Activated T-cell treated with anti-CD3 and anti-CD28 coated beads, Interleukin-2, amount 50 U/mL, for 4 hours (primary cell): ENCODE results near the gene HSPA5. TPM values are rescaled to one million over a fixed set of nuclear protein-coding genes. Genes with fewer than 3 reads are reported as not detected.
"Not testable (repeated sequence)": the region's sequence is repeated elsewhere in the genome, so short reads cannot be mapped to it uniquely, and the experiment has no call there.

Experiments used
- ATAC-seq, 2 donors: fragments of 200-7000 bp; cut with Tn5 transposase; one replicate each; pipeline ENCODE4 v1.10.0; 2021
- DNase-seq: peaks from one replicate; pipeline ENCODE4 v3.0.0-alpha.2; 2020
- H3K27me3 Mint-ChIP-seq: one replicate; pipeline ENCODE4 v1.8.0; 2021; ENCODE audit warnings: low read depth, mixed read lengths
- H3K36me3 Mint-ChIP-seq: one replicate; pipeline ENCODE4 v1.8.0; 2022; ENCODE audit warnings: mixed read lengths; ENCODE audit not compliant: insufficient read depth
- H3K4me1 Mint-ChIP-seq: one replicate; pipeline ENCODE4 v1.8.0; 2021; ENCODE audit warnings: low read depth, mixed read lengths
- H3K4me3 Mint-ChIP-seq: one replicate; pipeline ENCODE4 v1.8.0; 2021; ENCODE audit warnings: mild to moderate bottlenecking, moderate library complexity, mixed read lengths
- H3K9me3 Mint-ChIP-seq: one replicate; pipeline ENCODE4 v1.8.0; 2021; ENCODE audit warnings: mixed read lengths
- total RNA-seq, 3 donors: library from RNA; stranded (reverse); gene quantifications; one replicate each; pipeline ENCODE4 v1.2.1, GENCODE V29; 2021

The HSPA5 gene
- total RNA-seq, 3 donors from 2014 or later, result 303 to 366 (median 310) TPM

DNA sequence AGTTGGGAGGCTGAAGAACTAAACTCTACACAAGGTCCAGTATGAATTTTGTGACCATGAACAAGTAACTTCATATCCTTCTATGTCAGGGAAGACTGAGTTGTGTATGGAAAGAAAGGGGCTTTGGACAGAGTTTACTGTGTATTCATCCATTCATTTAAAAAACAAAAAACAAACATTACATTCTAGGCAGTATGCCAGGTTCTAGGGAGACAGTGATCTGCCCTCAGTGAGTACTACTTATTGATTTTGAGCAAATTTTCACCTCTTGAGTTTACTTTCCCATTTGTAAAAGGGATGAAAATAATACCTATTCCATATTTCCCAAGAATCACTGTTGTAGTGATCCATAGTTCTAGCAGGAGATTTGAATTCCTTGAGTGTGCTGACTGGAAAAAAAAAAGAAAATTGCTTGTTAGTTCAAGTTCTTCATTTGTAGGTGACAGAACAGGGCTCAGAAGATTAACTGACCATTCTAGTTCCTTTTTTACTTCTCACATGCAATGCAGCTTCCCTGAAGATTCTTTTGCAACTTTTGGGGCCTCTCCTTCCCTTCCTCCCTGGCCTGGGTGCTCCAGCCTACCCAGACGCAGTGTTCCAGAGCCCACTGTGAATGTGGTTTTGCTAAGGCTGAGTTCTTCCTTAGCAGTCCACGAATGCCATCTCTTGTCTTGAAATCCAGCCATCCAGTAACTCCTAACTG, 17.8 kb upstream of the HSPA5 start:
- no peaks in the 10 kb centered on the region for H3K27me3 Mint-ChIP-seq
- no peak overlapping the region for H3K4me3 Mint-ChIP-seq
- H3K4me1 Mint-ChIP-seq, result peaks cover 20% of the 10 kb centered on the region
- DNase-seq (no peak), ATAC-seq (no peak)
- H3K36me3 Mint-ChIP-seq, result peaks cover 2% of the 10 kb centered on the region
- H3K9me3 Mint-ChIP-seq, result no peaks in the 10 kb centered on the region

DNA sequence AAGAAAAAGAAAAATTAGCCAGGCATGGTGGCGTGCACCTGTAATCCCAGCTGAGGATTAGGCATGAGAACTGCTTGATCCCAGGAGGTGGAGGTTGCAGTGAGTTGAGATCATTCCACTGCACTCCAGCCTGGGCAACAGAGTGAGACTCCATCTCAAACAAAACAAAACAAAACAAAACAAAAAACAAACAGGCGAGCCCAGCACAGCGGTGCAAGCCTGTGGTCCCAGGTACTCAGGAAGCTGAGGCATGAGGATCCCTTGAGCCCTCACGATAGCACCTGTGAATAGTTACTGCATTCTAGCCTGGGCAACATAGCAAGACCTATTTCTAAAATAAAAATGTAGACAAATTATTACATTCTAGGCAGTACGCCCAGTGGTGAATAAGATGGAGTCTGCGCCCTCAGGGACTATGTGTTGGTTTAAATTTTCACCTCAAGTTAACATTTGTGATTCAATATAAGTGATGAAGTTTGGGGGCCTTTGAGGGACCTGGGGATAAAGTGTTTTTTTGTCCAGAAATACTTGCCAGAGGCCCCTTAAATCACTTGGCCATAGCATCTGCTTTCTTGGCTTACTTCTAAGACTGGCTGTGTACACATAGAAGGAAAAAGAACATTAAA, 17.1 kb upstream of the HSPA5 start:
- H3K4me1 Mint-ChIP-seq, result peaks cover 13% of the 10 kb centered on the region
- no peaks in the 10 kb centered on the region for H3K36me3 Mint-ChIP-seq
- ATAC-seq (no peak), DNase-seq (no peak)
- no peak overlapping the region for H3K4me3 Mint-ChIP-seq
- H3K27me3 Mint-ChIP-seq, result no peaks in the 10 kb centered on the region
- H3K9me3 Mint-ChIP-seq, result no peaks in the 10 kb centered on the region

DNA sequence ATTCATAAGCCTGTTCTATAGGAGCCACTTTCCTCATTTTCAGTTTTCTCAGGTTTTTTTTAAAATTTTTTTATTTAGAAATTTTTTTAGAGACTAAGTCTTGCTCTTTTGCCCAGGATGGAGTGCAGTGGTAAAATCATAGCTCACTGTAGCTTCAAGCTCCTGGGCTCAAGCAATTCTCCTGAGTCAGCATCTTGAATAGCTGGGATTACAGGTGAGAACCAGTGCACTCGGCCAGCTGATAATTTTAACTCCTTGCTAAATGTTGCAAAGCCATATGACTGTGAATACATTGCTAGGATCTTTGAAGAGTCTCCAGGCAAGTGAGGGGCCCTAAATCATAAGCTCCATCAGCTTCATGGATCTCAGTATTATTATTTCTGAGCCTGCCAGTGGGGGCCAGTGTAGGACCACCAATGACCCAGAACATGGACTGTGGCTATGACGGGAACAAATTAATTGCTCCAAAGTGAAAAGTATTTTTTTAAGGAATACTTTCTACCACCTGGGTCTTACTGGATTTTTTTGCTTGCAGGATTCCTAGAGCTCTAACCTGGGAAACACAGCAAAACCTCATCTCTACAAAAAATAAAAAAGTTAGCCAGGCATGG, 14.7 kb upstream of the HSPA5 start:
- no peaks in the 10 kb centered on the region for H3K36me3 Mint-ChIP-seq
- H3K27me3 Mint-ChIP-seq, result no peaks in the 10 kb centered on the region
- H3K4me1 Mint-ChIP-seq, result peaks cover 1% of the 10 kb centered on the region
- no peaks in the 10 kb centered on the region for H3K9me3 Mint-ChIP-seq
- DNase-seq (no peak), ATAC-seq (no peak)
- no peak overlapping the region for H3K4me3 Mint-ChIP-seq

DNA sequence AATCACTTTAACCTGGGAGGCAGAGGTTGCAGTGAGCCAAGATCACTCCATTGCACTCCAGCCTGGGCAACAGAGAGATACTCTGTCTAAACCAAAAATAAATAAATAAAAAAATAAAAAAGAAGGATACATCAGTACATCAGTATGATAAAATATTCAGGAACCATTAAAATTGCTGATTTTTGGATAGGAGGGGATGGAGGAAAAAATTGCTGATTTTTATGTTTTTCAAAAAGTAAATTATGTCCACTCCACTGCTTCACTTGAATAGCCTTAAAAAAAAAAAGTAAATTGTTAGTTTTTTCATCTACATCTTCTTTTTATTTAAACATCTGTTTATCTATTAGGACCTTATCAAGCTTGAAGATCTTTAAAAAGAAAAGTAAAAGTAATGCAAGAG, 13.1 kb upstream of the HSPA5 start:
- DNase-seq (no peak), ATAC-seq (no peak)
- Mint-ChIP-seq H3K9me3 (no peaks in the 10 kb centered on the region), H3K27me3 (no peaks in the 10 kb centered on the region), H3K36me3 (no peaks in the 10 kb centered on the region), H3K4me1 (no peaks in the 10 kb centered on the region), H3K4me3 (no peak overlapping the region)

DNA sequence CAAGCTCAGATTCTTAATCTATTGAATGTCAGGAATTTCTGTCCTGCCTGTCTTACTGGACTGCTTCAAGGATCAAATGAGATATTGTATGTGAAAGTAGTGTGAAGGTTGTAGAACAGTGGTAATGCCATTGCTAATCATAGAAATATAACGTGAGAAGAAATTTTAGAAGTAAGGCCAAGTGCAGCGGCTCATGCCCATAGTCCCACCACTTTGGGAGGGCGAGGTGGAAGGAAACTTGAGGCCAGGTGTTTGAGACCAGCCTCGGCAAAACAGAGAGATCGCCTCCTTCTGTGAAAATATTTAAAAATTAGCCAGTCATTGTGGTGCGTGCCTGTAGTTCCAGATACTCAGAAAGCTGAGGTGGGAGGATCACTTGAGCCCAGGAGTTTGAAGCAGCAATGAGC, 5.1 kb upstream of the HSPA5 start:
- no peaks in the 10 kb centered on the region for H3K9me3 Mint-ChIP-seq
- H3K36me3 Mint-ChIP-seq, result peaks cover 3% of the 10 kb centered on the region
- H3K4me1 Mint-ChIP-seq, result peaks cover 13% of the 10 kb centered on the region
- no peaks in the 10 kb centered on the region for H3K27me3 Mint-ChIP-seq
- no peak for DNase-seq
- ATAC-seq, result no peak
- no peak overlapping the region for H3K4me3 Mint-ChIP-seq

DNA sequence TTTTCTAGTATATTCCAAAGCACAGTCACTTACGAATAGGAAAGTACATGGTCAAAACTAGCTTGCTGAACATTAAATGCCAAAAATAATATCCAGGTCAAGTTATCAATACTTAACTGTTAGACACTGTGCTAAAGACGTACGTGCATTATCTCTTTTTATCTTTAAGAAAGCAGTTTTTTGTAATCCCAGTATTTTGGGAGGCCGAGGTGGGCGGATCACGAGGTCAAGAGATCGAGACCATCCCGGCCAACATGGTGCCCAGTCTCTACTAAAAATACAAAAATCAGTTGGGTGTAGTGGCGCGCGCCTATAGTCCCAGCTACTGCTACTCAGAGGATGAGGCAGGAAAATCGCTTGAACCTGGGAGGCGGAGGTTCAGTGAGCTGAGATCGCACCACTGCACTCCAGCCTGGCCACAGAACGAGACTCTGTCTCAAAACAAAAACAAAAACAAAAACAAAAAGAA, 2.7 kb upstream of the HSPA5 start:
- H3K9me3 Mint-ChIP-seq, result no peaks in the 10 kb centered on the region
- DNase-seq (no peak), ATAC-seq (no peak)
- H3K4me1 Mint-ChIP-seq, result peaks cover 18% of the 10 kb centered on the region
- no peaks in the 10 kb centered on the region for H3K27me3 Mint-ChIP-seq
- H3K36me3 Mint-ChIP-seq, result peaks cover 24% of the 10 kb centered on the region
- H3K4me3 Mint-ChIP-seq, result no peak overlapping the region

DNA sequence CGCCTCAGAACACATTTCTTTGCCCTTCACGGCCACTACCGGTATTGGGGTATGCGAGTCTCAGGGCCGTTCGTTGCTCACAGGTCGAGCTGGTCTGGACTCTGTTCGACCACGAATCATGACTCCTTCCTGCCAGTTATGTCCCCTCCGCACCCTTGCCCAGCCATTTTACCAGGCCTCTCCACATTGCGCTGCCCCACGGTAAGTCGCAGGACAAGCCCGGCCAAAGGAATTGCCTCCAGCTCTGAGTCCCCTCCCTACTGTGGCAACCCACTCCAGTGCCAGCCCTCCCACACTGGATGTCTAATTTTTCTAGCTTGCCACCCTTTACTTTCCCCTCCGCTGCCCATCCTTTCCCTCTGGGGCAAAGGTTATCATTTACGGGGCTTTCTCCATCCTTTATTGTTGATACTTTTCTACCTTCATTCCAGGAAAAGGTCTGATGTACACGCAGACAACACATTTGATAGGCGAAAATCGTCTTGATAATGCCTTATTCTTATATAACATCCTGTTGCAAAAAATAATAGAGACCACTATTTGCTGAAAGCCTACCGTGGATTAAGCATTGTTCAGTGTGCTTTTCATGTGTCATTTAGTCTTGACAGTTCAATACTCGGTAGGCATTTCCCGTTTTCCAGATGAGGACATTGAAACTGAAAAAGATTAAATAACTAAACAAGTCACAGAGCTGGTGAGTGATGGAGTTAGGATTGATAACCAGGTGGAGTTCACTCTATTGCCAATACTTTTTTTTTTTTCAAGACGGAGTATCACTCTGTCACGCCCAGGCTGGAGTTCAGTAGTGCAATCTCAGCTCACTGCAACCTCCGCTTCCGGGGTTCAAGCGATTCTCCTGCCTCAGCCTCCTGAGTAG, 958 bp upstream of the HSPA5 start:
- peaks cover 36% of the 10 kb centered on the region for H3K36me3 Mint-ChIP-seq
- DNase-seq (peak; percentile 16), ATAC-seq (peak; percentile 2 to 3)
- no peaks in the 10 kb centered on the region for H3K9me3 Mint-ChIP-seq
- H3K4me3 Mint-ChIP-seq, result peak overlapping the region; percentile 99
- no peaks in the 10 kb centered on the region for H3K27me3 Mint-ChIP-seq
- H3K4me1 Mint-ChIP-seq, result peaks cover 34% of the 10 kb centered on the region

DNA sequence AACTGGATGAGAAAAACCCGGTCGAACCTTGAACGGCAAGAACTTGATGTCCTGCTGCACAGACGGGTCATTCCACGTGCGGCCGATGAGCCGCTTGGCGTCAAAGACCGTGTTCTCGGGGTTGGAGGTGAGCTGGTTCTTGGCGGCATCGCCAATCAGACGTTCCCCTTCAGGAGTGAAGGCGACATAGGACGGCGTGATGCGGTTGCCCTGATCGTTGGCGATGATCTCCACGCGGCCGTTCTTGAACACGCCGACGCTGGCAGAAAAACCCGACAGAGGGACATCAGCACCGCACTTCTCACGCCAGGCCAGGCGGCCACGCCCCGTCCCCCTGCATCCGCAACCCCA, 519 bp downstream of the HSPA5 start:
- peak; percentile 20 for DNase-seq
- peak; percentile 4 to 8 for ATAC-seq
- H3K4me1 Mint-ChIP-seq, result peaks cover 49% of the 10 kb centered on the region

DNA sequence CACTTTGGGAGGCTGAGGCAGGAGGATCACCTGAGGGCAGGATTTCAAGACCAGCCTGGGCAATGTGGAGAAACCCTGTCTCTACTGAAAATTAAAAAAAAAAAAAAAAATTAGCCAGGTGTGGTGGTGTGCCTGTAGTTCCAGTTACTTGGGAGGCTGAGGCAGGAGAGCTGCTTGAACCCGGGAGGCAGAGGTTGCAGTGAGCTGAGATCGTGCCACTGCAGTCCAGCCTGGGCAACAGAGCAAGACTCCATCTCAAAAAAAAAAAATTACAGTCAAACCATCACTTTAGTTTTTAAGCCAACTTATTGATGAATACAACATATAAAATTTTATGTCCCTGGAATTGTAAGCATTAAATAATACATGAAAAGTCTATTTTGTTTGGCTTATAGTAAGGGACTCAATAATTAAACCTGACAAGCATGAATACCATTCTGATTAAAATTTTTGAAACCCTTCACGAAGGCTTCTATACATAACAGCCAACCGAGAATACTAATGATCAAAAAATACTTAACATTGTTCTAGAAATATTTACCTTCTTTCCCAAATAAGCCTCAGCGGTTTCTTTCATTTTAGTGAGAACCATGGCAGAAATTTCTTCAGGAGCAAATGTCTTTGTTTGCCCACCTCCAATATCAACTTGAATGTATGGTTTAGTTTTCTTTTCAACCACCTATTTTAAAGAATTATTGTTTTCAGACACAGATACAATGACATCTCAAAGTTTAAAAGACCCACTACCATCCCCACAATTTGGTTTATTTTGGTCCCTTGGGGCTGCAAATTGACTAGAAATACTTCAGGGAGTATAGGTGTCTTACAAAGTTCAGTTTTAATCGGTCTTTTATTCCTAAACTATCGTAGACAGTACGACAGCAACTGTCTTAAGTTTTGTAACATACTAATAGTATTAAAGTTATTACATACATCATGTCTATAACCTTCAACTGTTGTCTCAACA, 1.2 kb downstream of the HSPA5 start:
- H3K36me3 Mint-ChIP-seq, result peaks cover 55% of the 10 kb centered on the region
- no peaks in the 10 kb centered on the region for H3K9me3 Mint-ChIP-seq
- DNase-seq, result no peak
- H3K4me1 Mint-ChIP-seq, result peaks cover 56% of the 10 kb centered on the region
- peak overlapping the region; percentile 99 for H3K4me3 Mint-ChIP-seq
- no peaks in the 10 kb centered on the region for H3K27me3 Mint-ChIP-seq
- ATAC-seq, result no peak

More for the DNA sequence above, 519 bp downstream of the HSPA5 start:
- Mint-ChIP-seq H3K9me3 (no peaks in the 10 kb centered on the region), H3K4me3 (peak overlapping the region; percentile 99), H3K36me3 (peaks cover 50% of the 10 kb centered on the region), H3K27me3 (no peaks in the 10 kb centered on the region)

DNA sequence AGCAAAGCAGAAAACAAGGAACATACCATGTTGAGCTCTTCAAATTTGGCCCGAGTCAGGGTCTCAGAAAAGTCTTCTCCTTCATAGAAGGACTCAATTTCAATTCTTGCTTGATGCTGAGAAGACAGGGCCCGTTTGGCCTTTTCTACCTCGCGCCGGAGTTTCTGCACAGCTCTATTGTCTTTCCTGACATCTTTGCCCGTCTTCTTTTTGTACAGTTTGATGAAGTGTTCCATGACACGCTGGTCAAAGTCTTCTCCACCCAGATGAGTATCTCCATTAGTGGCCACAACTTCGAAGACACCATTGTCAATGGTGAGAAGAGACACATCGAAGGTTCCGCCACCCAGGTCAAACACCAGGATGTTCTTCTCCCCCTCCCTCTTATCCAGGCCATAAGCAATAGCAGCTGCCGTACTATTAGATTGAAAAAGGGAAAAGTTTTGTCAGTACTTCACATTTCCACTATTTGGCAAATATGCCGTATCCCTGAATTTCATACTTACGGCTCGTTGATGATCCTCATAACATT, 2.2 kb downstream of the HSPA5 start:
- ATAC-seq, result no peak
- Mint-ChIP-seq H3K4me3 (peak overlapping the region; percentile 99), H3K4me1 (peaks cover 56% of the 10 kb centered on the region), H3K36me3 (peaks cover 55% of the 10 kb centered on the region), H3K9me3 (no peaks in the 10 kb centered on the region), H3K27me3 (no peaks in the 10 kb centered on the region)
- no peak for DNase-seq

DNA sequence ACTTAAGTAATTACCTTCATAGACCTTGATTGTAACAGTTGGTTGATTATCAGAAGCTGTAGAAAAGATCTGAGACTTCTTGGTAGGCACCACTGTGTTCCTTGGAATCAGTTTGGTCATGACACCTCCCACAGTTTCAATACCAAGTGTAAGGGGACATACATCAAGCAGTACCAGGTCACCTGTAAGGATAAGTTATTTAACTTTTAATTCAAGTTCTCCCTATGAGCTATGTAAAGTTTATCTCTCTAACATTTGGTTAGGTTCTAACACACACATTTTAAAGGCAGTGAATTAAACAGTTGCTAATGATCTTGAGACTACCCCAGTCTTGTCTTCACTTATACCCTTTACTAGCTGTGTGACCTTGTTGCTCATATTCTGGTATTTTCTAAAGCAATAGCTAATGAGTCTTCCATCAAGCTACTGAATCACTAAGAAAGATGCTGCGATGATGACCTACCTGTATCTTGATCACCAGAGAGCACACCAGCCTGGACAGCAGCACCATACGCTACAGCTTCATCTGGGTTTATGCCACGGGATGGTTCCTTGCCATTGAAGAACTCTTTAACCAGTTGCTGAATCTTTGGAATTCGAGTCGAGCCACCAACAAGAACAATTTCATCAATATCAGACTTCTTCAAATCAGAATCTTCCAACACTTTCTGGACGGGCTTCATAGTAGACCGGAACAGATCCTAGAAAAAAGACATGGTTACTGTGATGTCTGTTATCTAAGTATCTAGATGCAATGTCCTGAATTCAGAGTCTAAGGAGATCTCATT, 2.8 kb downstream of the HSPA5 start:
- Mint-ChIP-seq H3K36me3 (peaks cover 58% of the 10 kb centered on the region), H3K4me3 (peak overlapping the region; percentile 99), H3K4me1 (peaks cover 54% of the 10 kb centered on the region), H3K27me3 (no peaks in the 10 kb centered on the region), H3K9me3 (no peaks in the 10 kb centered on the region)
- no peak for ATAC-seq
- DNase-seq, result no peak

DNA sequence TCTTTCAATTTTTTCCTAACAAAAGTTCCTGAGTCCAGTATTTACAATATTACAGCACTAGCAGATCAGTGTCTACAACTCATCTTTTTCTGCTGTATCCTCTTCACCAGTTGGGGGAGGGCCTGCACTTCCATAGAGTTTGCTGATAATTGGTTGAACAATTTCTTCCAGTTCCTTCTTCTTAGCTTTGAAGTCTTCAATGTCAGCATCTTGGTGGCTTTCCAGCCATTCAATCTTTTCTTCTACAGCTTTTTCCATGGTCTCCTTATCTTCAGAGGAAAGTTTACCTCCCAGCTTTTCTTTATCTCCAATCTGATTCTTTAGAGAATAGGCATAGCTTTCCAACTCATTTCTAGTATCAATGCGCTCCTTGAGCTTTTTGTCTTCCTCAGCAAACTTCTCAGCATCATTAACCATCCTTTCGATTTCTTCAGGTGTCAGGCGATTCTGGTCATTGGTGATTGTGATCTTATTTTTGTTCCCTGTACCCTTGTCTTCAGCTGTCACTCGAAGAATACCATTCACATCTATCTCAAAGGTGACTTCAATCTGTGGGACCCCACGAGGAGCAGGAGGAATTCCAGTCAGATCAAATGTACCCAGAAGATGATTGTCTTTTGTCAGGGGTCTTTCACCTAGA, 4.5 kb downstream of the HSPA5 start:
- peak overlapping the region; percentile 99 for H3K4me3 Mint-ChIP-seq
- H3K9me3 Mint-ChIP-seq, DNase-seq, H3K27me3 Mint-ChIP-seq, ATAC-seq: not testable (repeated sequence)
- peaks cover 62% of the 10 kb centered on the region for H3K36me3 Mint-ChIP-seq
- peaks cover 45% of the 10 kb centered on the region for H3K4me1 Mint-ChIP-seq
